C4-2B (cell line): Measurements from ENCODE around the gene MCM6.

Source experiments
- CTCF ChIP-seq: fragments of 450-650 bp; conservative IDR thresholded peaks from 2 replicates; pipeline ENCODE4 v1.5.1; 2017; ENCODE audit warnings: mild to moderate bottlenecking
- ZFX ChIP-seq: fragments of 450-650 bp; IDR thresholded peaks from 2 replicates; pipeline ENCODE4 v1.6.1; 2017

- no peak for TF ChIP-seq CTCF
- no peak for TF ChIP-seq ZFX
Measured at GRCh38 chr2:135825131-135825530, 51.1 kb downstream of the MCM6 start.
